NT2/D1 (cell line): ENCODE measurements around the gene NOS1.

ENCODE experiments used
- DNase-seq: peaks from one replicate; pipeline ENCODE4 v3.0.0-alpha.2; 2011; ENCODE audit warnings: low read depth, low spot score
- H3K27me3 ChIP-seq: 2 replicates; pipeline ENCODE4 v1.6.0; 2011; ENCODE audit warnings: mild to moderate bottlenecking; ENCODE audit not compliant: insufficient read length, insufficient read depth
- H3K36me3 ChIP-seq: 2 replicates; pipeline ENCODE4 v1.6.1; 2011; ENCODE audit warnings: mild to moderate bottlenecking, low read length, mixed read lengths; ENCODE audit not compliant: insufficient read depth, insufficient read length
- H3K4me1 ChIP-seq: 2 replicates; pipeline ENCODE4 v1.5.1; 2011; ENCODE audit not compliant: insufficient read depth, insufficient read length
- H3K4me3 ChIP-seq: 2 replicates; pipeline ENCODE4 v1.5.1; 2011; ENCODE audit warnings: low read depth; ENCODE audit not compliant: insufficient read length
- H3K9ac ChIP-seq: 2 replicates; pipeline ENCODE4 v1.6.0; 2011; ENCODE audit warnings: low read depth; ENCODE audit not compliant: insufficient read length
- H3K9me3 ChIP-seq: 2 replicates; pipeline ENCODE4 v1.5.1; 2011; ENCODE audit warnings: mild to moderate bottlenecking, low read length; ENCODE audit not compliant: insufficient read depth
- SUZ12 ChIP-seq: IDR thresholded peaks from 2 replicates; pipeline ENCODE4 v1.6.1; 2011; ENCODE audit not compliant: insufficient read length, insufficient read depth; ENCODE audit errors: extremely low read depth
- YY1 ChIP-seq: IDR thresholded peaks from 2 replicates; pipeline ENCODE4 v1.6.1; 2011; ENCODE audit not compliant: insufficient read length, insufficient read depth
- ZNF274 ChIP-seq: IDR thresholded peaks from 2 replicates; pipeline ENCODE4 v1.6.1; 2011; ENCODE audit warnings: mild to moderate bottlenecking, low read depth, low read length

The NOS1 gene

GRCh38 chr12:117350140-117350539 is 11.3 kb downstream of the NOS1 start:
- H3K27me3 ChIP-seq, result peaks cover 3% of the 10 kb centered on the region
- H3K4me1 ChIP-seq, result peaks cover 4% of the 10 kb centered on the region
- H3K4me3 ChIP-seq, result no peak overlapping the region
- H3K9ac ChIP-seq, result no peak overlapping the region
- no peaks in the 10 kb centered on the region for H3K36me3 ChIP-seq
- DNase-seq, result no peak
- no peaks in the 10 kb centered on the region for H3K9me3 ChIP-seq
- TF ChIP-seq YY1 (no peak), SUZ12 (no peak), ZNF274 (no peak)

- Histone ChIP-seq H3K27me3 (no peaks in the 10 kb centered on the region), H3K4me1 (peaks cover 4% of the 10 kb centered on the region), H3K9me3 (no peaks in the 10 kb centered on the region), H3K9ac (no peak overlapping the region), H3K36me3 (no peaks in the 10 kb centered on the region), H3K4me3 (no peak overlapping the region)
- DNase-seq, result no peak
- TF ChIP-seq SUZ12 (no peak), YY1 (no peak), ZNF274 (no peak)
Measured at GRCh38 chr12:117347588-117347987, 13.8 kb downstream of the NOS1 start.

- no peak for DNase-seq
- Histone ChIP-seq H3K27me3 (no peaks in the 10 kb centered on the region), H3K36me3 (no peaks in the 10 kb centered on the region), H3K9me3 (no peaks in the 10 kb centered on the region), H3K4me1 (no peaks in the 10 kb centered on the region), H3K9ac (no peak overlapping the region), H3K4me3 (no peak overlapping the region)
- TF ChIP-seq YY1 (no peak), SUZ12 (no peak), ZNF274 (no peak)
Measured at GRCh38 chr12:117344716-117345115, 16.7 kb downstream of the NOS1 start.

GRCh38 chr12:117343849-117344248 is 17.6 kb downstream of the NOS1 start:
- Histone ChIP-seq H3K4me1 (no peaks in the 10 kb centered on the region), H3K36me3 (no peaks in the 10 kb centered on the region), H3K4me3 (no peak overlapping the region), H3K27me3 (no peaks in the 10 kb centered on the region), H3K9me3 (no peaks in the 10 kb centered on the region), H3K9ac (no peak overlapping the region)
- no peak for DNase-seq
- TF ChIP-seq SUZ12 (no peak), ZNF274 (no peak), YY1 (no peak)

- Histone ChIP-seq H3K36me3 (no peaks in the 10 kb centered on the region), H3K27me3 (no peaks in the 10 kb centered on the region), H3K4me1 (no peaks in the 10 kb centered on the region), H3K9ac (no peak overlapping the region), H3K9me3 (no peaks in the 10 kb centered on the region), H3K4me3 (no peak overlapping the region)
- TF ChIP-seq YY1, result no peak
- TF ChIP-seq ZNF274, result no peak
- TF ChIP-seq SUZ12, result no peak
- no peak for DNase-seq
Measured at GRCh38 chr12:117343296-117343695, 18.1 kb downstream of the NOS1 start.

- TF ChIP-seq ZNF274 (no peak), YY1 (no peak), SUZ12 (no peak)
- no peaks in the 10 kb centered on the region for H3K36me3 ChIP-seq
- H3K4me3 ChIP-seq, result no peak overlapping the region
- H3K9me3 ChIP-seq, result no peaks in the 10 kb centered on the region
- no peaks in the 10 kb centered on the region for H3K27me3 ChIP-seq
- H3K4me1 ChIP-seq, result no peaks in the 10 kb centered on the region
- H3K9ac ChIP-seq, result no peak overlapping the region
- no peak for DNase-seq
Measured at GRCh38 chr12:117342682-117343081, 18.7 kb downstream of the NOS1 start.

GRCh38 chr12:117342247-117342646 is 19.2 kb downstream of the NOS1 start:
- H3K4me1 ChIP-seq, result no peaks in the 10 kb centered on the region

GRCh38 chr12:117339104-117339503 is 22.3 kb downstream of the NOS1 start:
- no peak overlapping the region for H3K9ac ChIP-seq
- no peaks in the 10 kb centered on the region for H3K27me3 ChIP-seq
- TF ChIP-seq ZNF274 (no peak), YY1 (no peak), SUZ12 (no peak)
- DNase-seq, result no peak
- H3K9me3 ChIP-seq, result no peaks in the 10 kb centered on the region
- no peak overlapping the region for H3K4me3 ChIP-seq
- H3K36me3 ChIP-seq, result no peaks in the 10 kb centered on the region
- no peaks in the 10 kb centered on the region for H3K4me1 ChIP-seq

More at GRCh38 chr12:117342247-117342646, 19.2 kb downstream of the NOS1 start:
- TF ChIP-seq ZNF274, result no peak
- no peak for TF ChIP-seq YY1
- no peak for TF ChIP-seq SUZ12
- H3K36me3 ChIP-seq, result no peaks in the 10 kb centered on the region
- no peak overlapping the region for H3K4me3 ChIP-seq
- no peaks in the 10 kb centered on the region for H3K9me3 ChIP-seq
- no peaks in the 10 kb centered on the region for H3K27me3 ChIP-seq
- no peak overlapping the region for H3K9ac ChIP-seq
- DNase-seq, result no peak
